PFSK-1 (cell line): ENCODE measurements around the gene CTDSPL2.
A peak's percentile ranks its signal among the peaks of the same experiment; 100 is the strongest.

Source experiments
- POLR2AphosphoS5 ChIP-seq: IDR thresholded peaks from 2 replicates; pipeline ENCODE4 v1.6.1; 2012; ENCODE audit warnings: low read depth, mild to moderate bottlenecking, control low read depth, low read length, moderate library complexity
- SIN3A ChIP-seq: IDR thresholded peaks from 2 replicates; pipeline ENCODE4 v1.6.1; 2012; ENCODE audit warnings: mild to moderate bottlenecking, low read length, moderate library complexity, borderline replicate concordance; ENCODE audit not compliant: insufficient read depth
- TF ChIP-seq, protein P1 (sequence below), 2 experiments: IDR thresholded peaks; 2 replicates each; pipeline versions ENCODE4 v1.6.1 to v1.8.0; 2011 to 2012; ENCODE audit warnings: low read depth in 2 of 2, low read length in 2 of 2, control low read depth in 1 of 2, inconsistent platforms in 1 of 2, mild to moderate bottlenecking in 1 of 2, moderate library complexity in 1 of 2; ENCODE audit not compliant: insufficient read depth in 1 of 2

GRCh38 chr15:44565387-44566154, 138.1 kb downstream of the CTDSPL2 start:
- TF ChIP-seq, protein P1, sequence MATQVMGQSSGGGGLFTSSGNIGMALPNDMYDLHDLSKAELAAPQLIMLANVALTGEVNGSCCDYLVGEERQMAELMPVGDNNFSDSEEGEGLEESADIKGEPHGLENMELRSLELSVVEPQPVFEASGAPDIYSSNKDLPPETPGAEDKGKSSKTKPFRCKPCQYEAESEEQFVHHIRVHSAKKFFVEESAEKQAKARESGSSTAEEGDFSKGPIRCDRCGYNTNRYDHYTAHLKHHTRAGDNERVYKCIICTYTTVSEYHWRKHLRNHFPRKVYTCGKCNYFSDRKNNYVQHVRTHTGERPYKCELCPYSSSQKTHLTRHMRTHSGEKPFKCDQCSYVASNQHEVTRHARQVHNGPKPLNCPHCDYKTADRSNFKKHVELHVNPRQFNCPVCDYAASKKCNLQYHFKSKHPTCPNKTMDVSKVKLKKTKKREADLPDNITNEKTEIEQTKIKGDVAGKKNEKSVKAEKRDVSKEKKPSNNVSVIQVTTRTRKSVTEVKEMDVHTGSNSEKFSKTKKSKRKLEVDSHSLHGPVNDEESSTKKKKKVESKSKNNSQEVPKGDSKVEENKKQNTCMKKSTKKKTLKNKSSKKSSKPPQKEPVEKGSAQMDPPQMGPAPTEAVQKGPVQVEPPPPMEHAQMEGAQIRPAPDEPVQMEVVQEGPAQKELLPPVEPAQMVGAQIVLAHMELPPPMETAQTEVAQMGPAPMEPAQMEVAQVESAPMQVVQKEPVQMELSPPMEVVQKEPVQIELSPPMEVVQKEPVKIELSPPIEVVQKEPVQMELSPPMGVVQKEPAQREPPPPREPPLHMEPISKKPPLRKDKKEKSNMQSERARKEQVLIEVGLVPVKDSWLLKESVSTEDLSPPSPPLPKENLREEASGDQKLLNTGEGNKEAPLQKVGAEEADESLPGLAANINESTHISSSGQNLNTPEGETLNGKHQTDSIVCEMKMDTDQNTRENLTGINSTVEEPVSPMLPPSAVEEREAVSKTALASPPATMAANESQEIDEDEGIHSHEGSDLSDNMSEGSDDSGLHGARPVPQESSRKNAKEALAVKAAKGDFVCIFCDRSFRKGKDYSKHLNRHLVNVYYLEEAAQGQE (IDR thresholded peaks at IDR 0.05; ENCODE audit: insufficient read depth in 1 of 2, low read depth in 2 of 2, low read length in 2 of 2): no peak
- TF ChIP-seq SIN3A (no peak), POLR2AphosphoS5 (peak; percentile 53; the same call in 1 of the 2 replicates)
